ENCODE measurements around the gene MEGF11.

DNA sequence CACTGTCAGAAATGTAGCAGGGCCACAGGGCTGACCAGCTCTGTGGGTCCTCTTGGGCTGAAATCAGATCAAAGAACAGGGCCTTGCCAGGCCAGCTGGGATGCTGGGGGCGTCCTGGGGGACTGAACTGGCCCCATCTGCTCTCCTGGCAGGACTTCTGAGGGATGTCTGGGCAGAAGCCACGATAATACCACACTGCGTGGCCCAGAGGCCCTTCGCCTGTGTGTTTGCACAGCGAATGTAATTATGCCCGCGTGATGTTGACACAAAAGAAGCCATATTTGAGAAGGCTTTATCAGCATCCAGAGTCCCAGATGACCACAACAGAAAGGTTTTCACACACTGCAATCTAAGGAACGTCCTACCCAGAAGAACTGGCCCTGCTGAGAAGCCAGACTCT, 210.3 kb downstream of the MEGF11 start:
- TF ChIP-seq CTCF (IDR thresholded peaks at IDR 0.05) (no peak), EP300 (IDR thresholded peaks at IDR 0.05) (no peak)
